Mucosa of descending colon (tissue), 3 donors: ENCODE data around the gene PFN2. TPM values are rescaled to one million over a fixed set of nuclear protein-coding genes. Genes with fewer than 3 reads are reported as not detected.

ENCODE experiments used
- ATAC-seq: fragments of 200-7000 bp; cut with Tn5 transposase; one replicate; pipeline ENCODE4 v1.9.1; 2020; ENCODE audit warnings: mild to moderate bottlenecking, moderate library complexity
- DNase-seq, 3 donors: peaks; one replicate each; pipeline ENCODE4 v3.0.0-alpha.2; 2020
- H3K36me3 ChIP-seq: fragments of 200-600 bp; one replicate; pipeline ENCODE4 v1.8.0; 2021; ENCODE audit warnings: low read depth, mild to moderate bottlenecking
- H3K4me1 ChIP-seq: fragments of 200-600 bp; one replicate; pipeline ENCODE4 v1.8.0; 2021; ENCODE audit warnings: low read depth, mild to moderate bottlenecking
- H3K4me3 ChIP-seq: fragments of 200-600 bp; one replicate; pipeline ENCODE4 v1.8.0; 2021; ENCODE audit warnings: mild to moderate bottlenecking
- H3K9me3 ChIP-seq: fragments of 200-600 bp; one replicate; pipeline ENCODE4 v1.8.0; 2021; ENCODE audit warnings: mild to moderate bottlenecking
- CTCF ChIP-seq: fragments of 200-600 bp; IDR thresholded peaks from one replicate; pipeline ENCODE4 v1.8.0; 2022; ENCODE audit warnings: antibody characterized with exemption, mild to moderate bottlenecking
- intact Hi-C, 2 donors: fragments of 100-400 bp; cut with DNase I in 1 of 2; cut with micrococcal nuclease in 1 of 2; formaldehyde crosslinking; loops; one replicate each; pipeline versions ENCODE4 v1.11.0 to v1.11.1; 2022; cut with DNase I, micrococcal nuclease
- total RNA-seq, 3 donors: library from RNA; stranded (reverse); fragmentation: NEBNext Ultra II Directional in 2 of 3; extraction: Animal tissue kit (Norgen Biotek cat#: 25700) in 2 of 3; gene quantifications; one replicate each; pipeline versions ENCODE4 v1.2.1 to v1.2.4, GENCODE V29; 2021 to 2023
- donor health status: DM: no; HTN: no; CAD: no; lungs with moderate emphysema.
- donor health status: DM: no; HTN: no; CAD: no.
- donor health status: DM: no; HTN: yes; CAD: no.

Gene PFN2
- total RNA-seq, 3 donors from 2014 or later, result 35.5 to 49.9 (median 37.8) TPM

- no peak for ATAC-seq
- H3K4me1 ChIP-seq, result peaks cover 14% of the 10 kb centered on the region
- TF ChIP-seq CTCF, result no peak
These were observed 5.4 kb downstream of the PFN2 start for GRCh38 chr3:149965278-149965677.

GRCh38 chr3:149964291-149964690 lies 6.4 kb downstream of the PFN2 start:
- intact Hi-C loops, result loop anchor here in 1 of 2 donors (10.0 kb wide), 1 partner anchor 221 kb away; no protein-coding TSS in a partner anchor
- H3K36me3 ChIP-seq, result no peaks in the 10 kb centered on the region
- DNase-seq (no peak), ATAC-seq (no peak)
- TF ChIP-seq CTCF, result no peak
- H3K4me3 ChIP-seq, result no peak overlapping the region
- H3K9me3 ChIP-seq, result no peaks in the 10 kb centered on the region
- peaks cover 9% of the 10 kb centered on the region for H3K4me1 ChIP-seq

More at GRCh38 chr3:149965278-149965677, 5.4 kb downstream of the PFN2 start:
- H3K4me3 ChIP-seq, result no peak overlapping the region
- intact Hi-C loops, result loop anchor here (5.0 to 10.0 kb wide), 3 partner anchors 217 to 257 kb away; no protein-coding TSS in a partner anchor
- no peak for DNase-seq
- H3K36me3 ChIP-seq, result no peaks in the 10 kb centered on the region
- H3K9me3 ChIP-seq, result no peaks in the 10 kb centered on the region

- Histone ChIP-seq H3K4me3 (no peak overlapping the region), H3K9me3 (no peaks in the 10 kb centered on the region), H3K36me3 (no peaks in the 10 kb centered on the region), H3K4me1 (peaks cover 6% of the 10 kb centered on the region)
- DNase-seq, result no peak
- no peak for ATAC-seq
- no peak for TF ChIP-seq CTCF
- intact Hi-C loops, result loop anchor here in 1 of 2 donors (10.0 kb wide), 1 partner anchor 221 kb away; no protein-coding TSS in a partner anchor
These were observed 7.2 kb downstream of the PFN2 start for GRCh38 chr3:149963485-149963884.

- no peak for TF ChIP-seq CTCF
- no peaks in the 10 kb centered on the region for H3K9me3 ChIP-seq
- no peak overlapping the region for H3K4me3 ChIP-seq
- ATAC-seq, result no peak
- peaks cover 15% of the 10 kb centered on the region for H3K4me1 ChIP-seq
- no peak for DNase-seq
- intact Hi-C loops, result no loop called here
- H3K36me3 ChIP-seq, result no peaks in the 10 kb centered on the region
These were observed 11.3 kb downstream of the PFN2 start for GRCh38 chr3:149959443-149959842.

GRCh38 chr3:149958171-149958796 lies 12.4 kb downstream of the PFN2 start:
- Histone ChIP-seq H3K9me3 (no peaks in the 10 kb centered on the region), H3K36me3 (no peaks in the 10 kb centered on the region), H3K4me1 (peaks cover 15% of the 10 kb centered on the region), H3K4me3 (no peak overlapping the region)
- intact Hi-C loops, result no loop called here
- ATAC-seq (peak; percentile 90), DNase-seq (no peak)
- TF ChIP-seq CTCF, result no peak
